C4-2B (cell line): ENCODE data around the gene DYDC1.
"Not testable (repeated sequence)": the region's sequence is repeated elsewhere in the genome, so short reads cannot be mapped to it uniquely, and the experiment has no call there.

Experiments
- H3K27ac ChIP-seq: fragments of 450-650 bp; 2 replicates; pipeline ENCODE4 v1.5.1; 2017
- ZFX ChIP-seq: fragments of 450-650 bp; IDR thresholded peaks from 2 replicates; pipeline ENCODE4 v1.6.1; 2017
- TF ChIP-seq, protein P1 (sequence below): fragments of 450-650 bp; conservative IDR thresholded peaks from 2 replicates; pipeline ENCODE4 v1.5.1; 2017; ENCODE audit warnings: mild to moderate bottlenecking

Gene DYDC1

DNA sequence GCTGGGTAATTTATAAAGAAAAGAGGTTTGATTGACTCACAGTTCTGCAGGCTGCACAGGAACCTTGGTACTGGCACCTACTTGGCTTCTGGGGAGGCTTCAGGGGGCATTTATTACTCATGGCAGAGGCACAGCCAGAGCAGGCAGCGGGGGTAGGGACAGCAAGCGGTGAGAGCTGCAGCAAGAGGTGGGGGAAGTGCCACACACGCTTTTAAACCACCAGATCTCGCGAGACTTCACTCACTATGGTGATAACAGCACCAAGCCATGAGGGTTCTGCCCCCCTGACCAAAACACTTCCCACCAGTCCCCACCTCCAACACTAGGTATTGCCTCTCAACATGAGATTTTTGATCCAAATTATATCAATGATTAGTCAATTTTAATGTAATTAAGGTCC, 43.0 kb downstream of the DYDC1 start:
- no peak for TF ChIP-seq ZFX
- no peak overlapping the region for H3K27ac ChIP-seq

DNA sequence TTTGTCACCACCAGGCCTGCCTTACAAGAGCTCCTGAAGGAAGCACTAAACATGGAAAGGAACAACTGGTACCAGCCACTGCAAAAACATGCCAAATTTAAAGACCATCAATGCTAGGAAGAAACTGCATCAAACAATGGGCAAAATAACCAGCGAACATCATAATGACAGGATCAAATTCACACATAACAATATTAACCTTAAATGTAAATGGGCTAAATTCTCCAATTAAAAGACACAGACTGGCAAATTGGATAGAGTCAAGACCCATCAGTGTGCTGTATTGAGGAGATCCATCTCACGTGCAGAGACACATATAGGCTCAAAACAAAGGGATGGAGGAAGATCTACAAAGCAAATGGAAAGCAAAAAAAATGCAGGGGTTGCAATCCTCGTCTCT, 50.6 kb downstream of the DYDC1 start:
- H3K27ac ChIP-seq: not testable (repeated sequence)

DNA sequence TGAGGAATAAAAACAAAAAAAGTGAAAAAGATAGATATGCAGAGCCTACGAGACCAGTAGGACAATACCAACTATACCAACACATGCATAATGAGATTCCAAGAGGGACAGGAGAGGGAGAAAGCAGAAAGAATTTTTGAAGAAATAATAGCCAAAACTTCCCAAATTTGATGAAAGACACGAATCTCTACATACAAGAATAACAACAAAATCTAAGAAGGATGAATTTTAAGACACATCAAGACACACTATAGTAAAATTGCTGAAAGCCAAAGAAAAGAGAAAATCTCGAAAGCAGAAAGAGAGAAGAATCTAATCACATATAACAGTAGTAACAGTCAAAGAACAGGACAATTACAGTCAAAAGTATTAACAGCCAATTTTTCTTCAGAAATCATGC, 59.6 kb downstream of the DYDC1 start:
- TF ChIP-seq, protein P1, sequence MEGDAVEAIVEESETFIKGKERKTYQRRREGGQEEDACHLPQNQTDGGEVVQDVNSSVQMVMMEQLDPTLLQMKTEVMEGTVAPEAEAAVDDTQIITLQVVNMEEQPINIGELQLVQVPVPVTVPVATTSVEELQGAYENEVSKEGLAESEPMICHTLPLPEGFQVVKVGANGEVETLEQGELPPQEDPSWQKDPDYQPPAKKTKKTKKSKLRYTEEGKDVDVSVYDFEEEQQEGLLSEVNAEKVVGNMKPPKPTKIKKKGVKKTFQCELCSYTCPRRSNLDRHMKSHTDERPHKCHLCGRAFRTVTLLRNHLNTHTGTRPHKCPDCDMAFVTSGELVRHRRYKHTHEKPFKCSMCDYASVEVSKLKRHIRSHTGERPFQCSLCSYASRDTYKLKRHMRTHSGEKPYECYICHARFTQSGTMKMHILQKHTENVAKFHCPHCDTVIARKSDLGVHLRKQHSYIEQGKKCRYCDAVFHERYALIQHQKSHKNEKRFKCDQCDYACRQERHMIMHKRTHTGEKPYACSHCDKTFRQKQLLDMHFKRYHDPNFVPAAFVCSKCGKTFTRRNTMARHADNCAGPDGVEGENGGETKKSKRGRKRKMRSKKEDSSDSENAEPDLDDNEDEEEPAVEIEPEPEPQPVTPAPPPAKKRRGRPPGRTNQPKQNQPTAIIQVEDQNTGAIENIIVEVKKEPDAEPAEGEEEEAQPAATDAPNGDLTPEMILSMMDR: no peak
- no peak for TF ChIP-seq ZFX
- no peak overlapping the region for H3K27ac ChIP-seq

DNA sequence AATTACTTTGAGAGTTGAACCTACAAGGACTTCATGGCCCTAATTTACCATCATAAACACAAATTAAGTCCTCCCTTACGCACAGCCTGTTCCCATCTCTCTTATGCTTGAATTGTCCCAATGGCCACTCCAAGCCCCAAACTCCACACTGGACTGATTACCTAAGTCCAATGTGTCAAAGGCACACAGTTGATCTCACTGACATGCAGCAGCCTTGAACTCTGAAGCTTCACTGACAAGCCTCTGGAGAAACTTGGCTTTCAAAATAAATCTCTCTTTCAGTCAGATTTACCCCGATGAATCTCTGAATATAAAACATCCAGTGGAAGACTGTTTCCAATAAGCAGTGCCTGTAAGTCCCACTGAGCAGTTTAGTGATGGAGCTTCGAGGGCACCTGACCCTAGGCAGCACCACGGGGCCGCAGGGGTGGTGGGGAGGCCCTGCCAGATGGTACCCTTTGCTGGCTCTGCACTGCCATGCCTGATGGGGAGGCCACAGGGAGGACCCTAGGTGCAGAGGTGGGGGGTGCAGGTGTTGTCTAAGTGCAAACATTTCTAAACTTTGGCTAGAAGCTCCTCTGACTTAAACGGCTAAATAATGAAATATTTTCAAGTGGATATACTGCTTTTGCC, 63.8 kb downstream of the DYDC1 start:
- no peak for TF ChIP-seq ZFX
- TF ChIP-seq, protein P1: no peak
- H3K27ac ChIP-seq: no peak overlapping the region

DNA sequence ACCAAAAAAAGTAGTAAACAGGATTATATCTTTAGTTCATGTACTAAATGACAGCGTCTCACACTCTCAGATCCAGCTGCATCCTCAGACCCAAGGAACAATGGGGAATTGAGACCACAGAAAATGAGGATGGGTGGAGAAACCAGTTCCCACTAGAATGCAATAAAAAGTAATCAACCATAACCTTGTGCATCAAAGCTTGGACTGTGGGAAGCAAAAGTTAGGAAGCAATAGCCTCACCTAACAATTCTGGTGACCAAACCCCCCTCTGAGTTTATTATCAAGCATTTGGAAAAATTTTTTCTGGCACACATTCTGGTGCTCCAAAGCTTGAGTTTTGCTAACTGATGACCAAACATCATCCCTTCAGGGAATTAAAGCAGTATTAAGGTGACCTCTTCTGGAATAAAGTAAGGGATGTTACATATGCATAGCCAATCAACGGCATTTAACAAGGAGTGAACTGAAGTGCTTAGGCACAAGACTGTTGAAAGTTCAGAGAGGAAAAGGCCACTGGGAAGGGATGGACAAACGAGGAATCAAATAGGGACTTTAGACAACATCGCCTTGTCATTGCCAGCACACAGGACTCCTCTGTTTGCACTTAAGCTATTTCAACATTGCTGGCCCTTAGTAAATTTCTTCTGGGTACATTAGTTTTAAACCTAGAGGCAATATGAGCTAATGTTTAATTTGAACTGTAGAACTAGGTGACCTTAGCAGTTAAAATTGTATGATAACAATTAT, 65.9 kb downstream of the DYDC1 start:
- TF ChIP-seq, protein P1: no peak
- TF ChIP-seq ZFX: no peak
- no peak overlapping the region for H3K27ac ChIP-seq

DNA sequence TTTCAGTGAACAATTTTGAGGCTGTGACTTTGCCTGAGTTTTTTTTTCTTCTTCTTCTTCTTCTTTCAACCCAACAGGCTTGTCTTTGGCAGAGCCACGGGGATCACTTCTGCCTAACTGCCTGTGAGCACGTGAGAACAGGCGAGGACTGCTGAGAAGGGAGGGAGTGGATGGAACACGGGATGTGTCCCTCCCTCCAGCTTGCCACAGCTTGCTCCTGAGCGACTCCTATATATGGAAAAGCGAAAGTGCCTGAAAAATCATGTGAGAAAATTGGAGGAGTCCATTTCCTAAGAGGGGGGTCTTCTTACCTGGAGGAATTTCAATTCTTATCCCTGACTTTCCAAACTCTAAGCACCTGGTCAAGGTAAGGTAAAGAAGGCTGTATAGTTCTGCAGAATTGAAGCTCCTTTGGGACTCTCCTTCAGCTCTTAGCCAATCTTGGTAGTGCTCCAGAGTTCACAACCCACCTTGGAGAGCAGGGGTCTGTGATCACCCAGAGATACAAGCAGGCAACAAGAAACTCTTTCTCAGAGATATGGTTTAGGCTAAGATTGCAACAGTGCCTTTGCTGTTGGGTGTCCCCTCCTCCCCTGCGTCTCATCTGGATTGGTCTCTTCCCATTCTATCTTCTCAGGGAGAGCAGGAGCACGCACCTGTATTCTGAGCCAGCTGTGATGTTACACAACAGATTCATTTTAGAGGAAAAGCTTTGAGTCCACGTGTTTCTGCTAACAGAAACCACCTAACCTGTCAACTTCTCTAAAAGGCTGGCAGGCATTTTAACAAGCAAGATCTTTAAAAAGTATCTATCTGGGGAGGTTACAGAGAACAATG, 66.9 kb downstream of the DYDC1 start, which contains the start of gene MAT1A:
Gene MAT1A, minus strand, starts transcription at position 208 of the 837 bp plus-strand sequence. CDS start 235 bp downstream, outside the sequence.
- H3K27ac ChIP-seq: no peak within 1 kb of the TSS
- no peak for TF ChIP-seq ZFX
- TF ChIP-seq, protein P1: peak; percentile 32; the same call in 1 of the 2 replicates

DNA sequence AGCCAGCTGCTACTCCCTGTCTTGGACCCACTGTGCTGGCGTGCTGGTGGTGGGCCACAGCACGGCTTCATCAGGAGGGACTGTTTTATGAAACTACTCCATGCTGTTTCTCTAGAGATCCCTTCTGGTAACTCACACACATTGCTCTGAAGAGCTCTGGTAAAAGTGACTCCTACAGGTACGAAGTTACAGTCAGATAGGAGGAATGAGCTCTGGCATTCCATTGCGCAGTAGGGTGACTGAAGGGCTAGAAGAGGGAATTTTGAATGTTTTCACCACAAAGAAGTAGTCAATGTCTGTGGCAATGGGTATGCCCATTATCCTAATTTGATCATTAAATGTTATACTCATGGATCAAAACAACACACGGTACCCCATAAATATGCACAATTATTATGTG, 67.7 kb downstream of the DYDC1 start:
- TF ChIP-seq, protein P1: no peak
- no peak overlapping the region for H3K27ac ChIP-seq
